ENCODE data around the gene TRIM66.

The TRIM66 gene

GRCh38 chr11:8723711-8724110 is 41.2 kb upstream of the TRIM66 start:
- Histone ChIP-seq H3K4me1 (ENCODE audit: insufficient read depth, low read length, poor library complexity, severe bottlenecking) (no peaks in the 10 kb centered on the region), H3K9me2 (replicated peaks; ENCODE audit: low read depth, low read length) (no peaks in the 10 kb centered on the region), H4K20me1 (ENCODE audit: insufficient read depth, low read length, poor library complexity, severe bottlenecking) (no peaks in the 10 kb centered on the region), H3F3A (ENCODE audit: low read depth) (no peaks in the 10 kb centered on the region), H3K79me2 (ENCODE audit: insufficient read depth, low read length) (no peaks in the 10 kb centered on the region), H3K27me3 (ENCODE audit: insufficient read depth, low read length, poor library complexity, severe bottlenecking) (no peaks in the 10 kb centered on the region), H3K36me3 (ENCODE audit: insufficient read depth, low read length) (no peaks in the 10 kb centered on the region), H3K9ac (ENCODE audit: low read depth, low read length, poor library complexity, severe bottlenecking) (no peak overlapping the region), H3K4me2 (ENCODE audit: low read depth, low read length, poor library complexity, severe bottlenecking) (no peak overlapping the region), H2AFZ (ENCODE audit: low read length) (no peak overlapping the region), H3K4me3 (ENCODE audit: low read length, poor library complexity, severe bottlenecking) (no peak overlapping the region), H3K9me3 (ENCODE audit: insufficient read depth, low read depth, low read length) (no peaks in the 10 kb centered on the region)
- TF ChIP-seq CTCF (conservative IDR thresholded peaks at IDR 0.05; ENCODE audit: low read length) (no peak), EZH2phosphoT487 (IDR thresholded peaks at IDR 0.05; ENCODE audit: borderline replicate concordance) (no peak)

GRCh38 chr11:8722809-8723208 is 40.3 kb upstream of the TRIM66 start:
- H3K4me2 ChIP-seq (ENCODE audit: low read depth, low read length, poor library complexity, severe bottlenecking) = no peak overlapping the region
- H3K9me3 ChIP-seq (ENCODE audit: insufficient read depth, low read depth, low read length) = no peaks in the 10 kb centered on the region
- no peaks in the 10 kb centered on the region for H3K4me1 ChIP-seq (ENCODE audit: insufficient read depth, low read length, poor library complexity, severe bottlenecking)
- no peaks in the 10 kb centered on the region for H4K20me1 ChIP-seq (ENCODE audit: insufficient read depth, low read length, poor library complexity, severe bottlenecking)
- no peaks in the 10 kb centered on the region for H3K9me2 ChIP-seq (replicated peaks; ENCODE audit: low read depth, low read length)
- no peaks in the 10 kb centered on the region for H3K79me2 ChIP-seq (ENCODE audit: insufficient read depth, low read length)
- H3K4me3 ChIP-seq (ENCODE audit: low read length, poor library complexity, severe bottlenecking) = no peak overlapping the region
- TF ChIP-seq EZH2phosphoT487 (IDR thresholded peaks at IDR 0.05; ENCODE audit: borderline replicate concordance) = no peak
- no peak for TF ChIP-seq CTCF (conservative IDR thresholded peaks at IDR 0.05; ENCODE audit: low read length)
- H3K9ac ChIP-seq (ENCODE audit: low read depth, low read length, poor library complexity, severe bottlenecking) = no peak overlapping the region
- H3F3A ChIP-seq (ENCODE audit: low read depth) = no peaks in the 10 kb centered on the region
- H3K27me3 ChIP-seq (ENCODE audit: insufficient read depth, low read length, poor library complexity, severe bottlenecking) = no peaks in the 10 kb centered on the region
- no peak overlapping the region for H2AFZ ChIP-seq (ENCODE audit: low read length)
- H3K36me3 ChIP-seq (ENCODE audit: insufficient read depth, low read length) = no peaks in the 10 kb centered on the region

- Histone ChIP-seq H2AFZ (ENCODE audit: low read length) (no peak overlapping the region), H3K36me3 (ENCODE audit: insufficient read depth, low read length) (no peaks in the 10 kb centered on the region), H4K20me1 (ENCODE audit: insufficient read depth, low read length, poor library complexity, severe bottlenecking) (no peaks in the 10 kb centered on the region), H3K9me2 (replicated peaks; ENCODE audit: low read depth, low read length) (no peaks in the 10 kb centered on the region), H3K4me2 (ENCODE audit: low read depth, low read length, poor library complexity, severe bottlenecking) (no peak overlapping the region), H3K4me3 (ENCODE audit: low read length, poor library complexity, severe bottlenecking) (no peak overlapping the region), H3K4me1 (ENCODE audit: insufficient read depth, low read length, poor library complexity, severe bottlenecking) (no peaks in the 10 kb centered on the region), H3K79me2 (ENCODE audit: insufficient read depth, low read length) (no peaks in the 10 kb centered on the region), H3K27me3 (ENCODE audit: insufficient read depth, low read length, poor library complexity, severe bottlenecking) (no peaks in the 10 kb centered on the region), H3K9me3 (ENCODE audit: insufficient read depth, low read depth, low read length) (no peaks in the 10 kb centered on the region), H3K9ac (ENCODE audit: low read depth, low read length, poor library complexity, severe bottlenecking) (no peak overlapping the region), H3F3A (ENCODE audit: low read depth) (no peaks in the 10 kb centered on the region)
- TF ChIP-seq EZH2phosphoT487 (IDR thresholded peaks at IDR 0.05; ENCODE audit: borderline replicate concordance) = no peak
Observed at GRCh38 chr11:8721609-8722500, 39.4 kb upstream of the TRIM66 start.

All from Loucy (cell line).